ENCODE data around the gene PDIA6. TPM values are rescaled to one million over a fixed set of nuclear protein-coding genes. Genes with fewer than 3 reads are reported as not detected.

The PDIA6 gene
- total RNA-seq, 1 donor from 2014 or later, result 167 TPM

DNA sequence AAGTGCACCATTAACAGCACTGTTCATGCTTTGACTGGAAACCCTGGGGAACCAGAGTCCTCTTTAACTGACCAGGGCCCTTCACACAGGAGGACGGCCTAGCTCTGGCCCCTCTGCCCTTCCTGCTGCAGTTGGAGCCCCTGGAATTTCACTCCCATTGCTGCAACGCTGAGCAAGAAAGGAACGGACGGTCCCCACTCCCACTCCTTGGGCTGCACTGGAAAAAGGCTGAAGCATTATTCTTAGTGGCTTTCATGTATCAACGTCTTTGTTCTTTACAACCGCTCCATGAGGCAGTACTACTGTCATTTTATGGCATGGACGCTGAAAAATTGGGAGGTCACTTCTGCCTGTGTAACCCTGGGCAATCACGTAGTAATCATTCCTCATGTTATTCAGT, 9.9 kb downstream of the PDIA6 start:
- no peak for DNase-seq
- TF ChIP-seq, protein P1, sequence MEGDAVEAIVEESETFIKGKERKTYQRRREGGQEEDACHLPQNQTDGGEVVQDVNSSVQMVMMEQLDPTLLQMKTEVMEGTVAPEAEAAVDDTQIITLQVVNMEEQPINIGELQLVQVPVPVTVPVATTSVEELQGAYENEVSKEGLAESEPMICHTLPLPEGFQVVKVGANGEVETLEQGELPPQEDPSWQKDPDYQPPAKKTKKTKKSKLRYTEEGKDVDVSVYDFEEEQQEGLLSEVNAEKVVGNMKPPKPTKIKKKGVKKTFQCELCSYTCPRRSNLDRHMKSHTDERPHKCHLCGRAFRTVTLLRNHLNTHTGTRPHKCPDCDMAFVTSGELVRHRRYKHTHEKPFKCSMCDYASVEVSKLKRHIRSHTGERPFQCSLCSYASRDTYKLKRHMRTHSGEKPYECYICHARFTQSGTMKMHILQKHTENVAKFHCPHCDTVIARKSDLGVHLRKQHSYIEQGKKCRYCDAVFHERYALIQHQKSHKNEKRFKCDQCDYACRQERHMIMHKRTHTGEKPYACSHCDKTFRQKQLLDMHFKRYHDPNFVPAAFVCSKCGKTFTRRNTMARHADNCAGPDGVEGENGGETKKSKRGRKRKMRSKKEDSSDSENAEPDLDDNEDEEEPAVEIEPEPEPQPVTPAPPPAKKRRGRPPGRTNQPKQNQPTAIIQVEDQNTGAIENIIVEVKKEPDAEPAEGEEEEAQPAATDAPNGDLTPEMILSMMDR (IDR thresholded peaks at IDR 0.05), result no peak
- H3K27ac ChIP-seq, result no peak overlapping the region

DNA sequence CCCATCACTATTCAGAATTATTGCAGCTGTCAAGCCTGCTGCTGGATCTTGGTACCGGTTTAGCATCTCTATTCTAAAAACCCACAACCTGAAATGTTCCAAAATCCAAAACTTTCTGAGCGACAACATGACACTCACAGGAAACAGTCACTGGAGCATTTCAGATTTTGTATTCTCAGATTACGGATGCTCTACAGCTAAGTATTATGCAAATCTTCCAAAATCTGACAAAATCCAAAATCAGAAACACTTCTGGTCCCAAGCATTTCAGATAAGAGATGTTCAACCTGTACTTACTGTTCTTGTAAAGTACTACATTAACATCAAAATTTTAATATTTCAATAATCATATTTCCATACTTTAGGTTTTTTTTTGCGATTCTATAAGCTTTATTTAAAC, 12.4 kb downstream of the PDIA6 start:
- Histone ChIP-seq H3K36me3 (peaks cover 63% of the 10 kb centered on the region), H3K27me3 (ENCODE audit: low read depth) (no peaks in the 10 kb centered on the region), H3K9me3 (no peaks in the 10 kb centered on the region), H3K4me3 (no peak overlapping the region), H3K27ac (no peak overlapping the region), H3K4me1 (no peaks in the 10 kb centered on the region)
- intact Hi-C loops (cut with DNase I), result no loop called here
- TF ChIP-seq, protein P1 (IDR thresholded peaks at IDR 0.05), result no peak
- DNase-seq, result no peak
- ATAC-seq, result no peak

More for the DNA sequence above, 9.9 kb downstream of the PDIA6 start:
- Histone ChIP-seq H3K36me3 (peaks cover 39% of the 10 kb centered on the region), H3K27me3 (ENCODE audit: low read depth) (no peaks in the 10 kb centered on the region), H3K4me1 (peaks cover 11% of the 10 kb centered on the region), H3K4me3 (no peak overlapping the region), H3K9me3 (no peaks in the 10 kb centered on the region)
- no peak for ATAC-seq
- intact Hi-C loops (cut with DNase I), result no loop called here

DNA sequence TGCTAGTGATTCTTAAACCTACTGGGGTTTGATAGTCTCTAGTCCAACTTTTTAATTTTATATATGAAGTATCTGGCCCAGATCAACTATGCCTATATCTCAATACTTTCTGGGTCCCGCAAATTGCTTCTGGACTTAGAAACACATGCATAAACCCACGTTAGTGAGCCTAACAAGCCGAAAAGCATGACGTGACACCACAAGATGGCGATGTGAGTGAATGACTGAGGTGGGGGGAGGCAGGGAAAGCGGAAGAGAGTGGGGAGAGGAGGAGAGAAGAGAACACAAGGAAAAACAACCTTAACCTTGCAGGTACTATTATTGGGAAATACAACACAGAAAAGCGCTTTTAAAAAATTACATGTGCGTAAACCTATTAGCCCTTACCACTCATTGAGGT, 13.8 kb downstream of the PDIA6 start:
- Histone ChIP-seq H3K36me3 (peaks cover 75% of the 10 kb centered on the region), H3K9me3 (no peaks in the 10 kb centered on the region), H3K4me1 (no peaks in the 10 kb centered on the region), H3K27ac (no peak overlapping the region), H3K27me3 (ENCODE audit: low read depth) (no peaks in the 10 kb centered on the region), H3K4me3 (no peak overlapping the region)
- DNase-seq, result no peak
- TF ChIP-seq, protein P1 (IDR thresholded peaks at IDR 0.05), result no peak
- intact Hi-C loops (cut with DNase I), result no loop called here
- no peak for ATAC-seq

DNA sequence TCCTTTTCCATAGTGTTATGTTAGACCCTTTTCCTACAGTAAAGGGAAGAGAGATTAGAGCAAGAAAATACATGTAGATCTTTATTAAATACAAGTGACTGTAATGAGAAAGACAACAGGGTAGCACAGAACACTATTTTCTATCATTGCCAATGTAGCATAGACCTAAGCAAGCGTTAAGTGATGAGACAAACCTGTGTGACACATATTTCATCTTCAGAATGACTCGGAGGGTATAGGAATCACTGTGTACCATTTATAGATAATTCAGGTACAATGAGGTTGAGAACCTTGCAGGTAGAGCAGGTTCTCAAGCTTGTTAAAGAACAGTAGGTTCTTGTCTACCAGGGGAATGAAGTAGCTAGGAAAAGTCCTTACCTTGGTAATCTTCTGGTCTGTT, 15.9 kb downstream of the PDIA6 start:
- Histone ChIP-seq H3K9me3 (no peaks in the 10 kb centered on the region), H3K36me3 (peaks cover 89% of the 10 kb centered on the region), H3K27me3 (ENCODE audit: low read depth) (no peaks in the 10 kb centered on the region), H3K4me3 (no peak overlapping the region), H3K4me1 (no peaks in the 10 kb centered on the region), H3K27ac (no peak overlapping the region)
- intact Hi-C loops (cut with DNase I), result no loop called here
- DNase-seq, result no peak
- TF ChIP-seq, protein P1 (IDR thresholded peaks at IDR 0.05), result no peak
- ATAC-seq, result no peak

DNA sequence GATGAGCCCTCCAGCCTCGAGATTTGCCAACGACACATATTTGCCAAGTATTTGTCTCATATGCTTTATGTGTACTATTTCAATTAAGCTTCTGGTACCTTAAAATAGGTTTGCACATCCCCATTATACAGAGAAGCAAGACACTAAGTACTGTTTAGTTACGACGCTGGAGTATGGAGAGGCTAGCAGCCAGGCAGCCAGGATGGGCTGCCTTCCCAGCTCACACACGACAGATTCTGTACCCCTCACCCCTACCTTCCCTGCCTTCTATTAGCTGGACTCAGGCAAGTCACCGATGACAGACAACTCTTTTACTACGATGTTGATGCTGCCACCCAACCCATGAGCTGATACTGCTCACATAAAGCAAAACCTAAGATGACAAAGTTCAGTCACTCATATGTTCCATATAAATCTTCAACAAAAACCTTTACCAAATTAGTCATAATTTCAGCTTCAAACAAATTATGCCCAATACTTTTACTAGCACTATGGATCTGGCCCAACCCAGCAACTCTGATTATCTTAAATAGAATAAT, 17.0 kb downstream of the PDIA6 start:
- H3K4me1 ChIP-seq, result no peaks in the 10 kb centered on the region
- H3K27me3 ChIP-seq (ENCODE audit: low read depth), result no peaks in the 10 kb centered on the region
- TF ChIP-seq, protein P1 (IDR thresholded peaks at IDR 0.05), result no peak
- intact Hi-C loops (cut with DNase I), result no loop called here
- no peak overlapping the region for H3K4me3 ChIP-seq
- ATAC-seq (no peak), DNase-seq (no peak)
- H3K36me3 ChIP-seq, result peaks cover 89% of the 10 kb centered on the region
- H3K27ac ChIP-seq, result no peak overlapping the region
- H3K9me3 ChIP-seq, result no peaks in the 10 kb centered on the region

DNA sequence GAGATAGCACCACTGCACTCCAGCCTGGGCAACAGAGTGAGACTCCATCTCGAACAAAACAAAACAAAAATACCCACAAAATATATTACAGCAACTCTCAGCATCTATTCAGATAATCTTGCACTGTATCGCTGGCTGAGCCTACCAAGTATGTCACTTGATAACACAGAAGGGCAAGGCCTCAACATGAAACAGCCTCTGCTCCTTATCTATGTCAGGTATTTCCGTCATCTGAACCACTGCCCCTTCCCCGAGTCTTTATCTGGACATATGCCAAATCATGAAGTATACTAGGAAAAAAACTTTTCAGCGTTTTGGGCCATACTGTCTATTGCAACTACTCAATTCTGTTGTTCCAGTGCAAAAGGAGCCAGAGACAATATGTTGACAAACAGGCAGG, 17.7 kb downstream of the PDIA6 start:
- Histone ChIP-seq H3K4me1 (no peaks in the 10 kb centered on the region), H3K4me3 (no peak overlapping the region), H3K36me3 (peaks cover 89% of the 10 kb centered on the region), H3K27me3 (ENCODE audit: low read depth) (no peaks in the 10 kb centered on the region), H3K9me3 (no peaks in the 10 kb centered on the region), H3K27ac (no peak overlapping the region)
- DNase-seq, result no peak
- TF ChIP-seq, protein P1 (IDR thresholded peaks at IDR 0.05), result no peak
- no peak for ATAC-seq
- intact Hi-C loops (cut with DNase I), result no loop called here

All from lower lobe of right lung (tissue), 2 donors.